NB4 (cell line): ENCODE results near the gene CNGA1.
"Not testable (repeated sequence)": the region's sequence is repeated elsewhere in the genome, so short reads cannot be mapped to it uniquely, and the experiment has no call there.

Experiments used
- DNase-seq: peaks from one replicate; pipeline ENCODE4 v3.0.0; 2010; ENCODE audit warnings: low read depth
- H3K4me3 ChIP-seq: one replicate; pipeline ENCODE4 v1.5.1; 2011; ENCODE audit warnings: mild to moderate bottlenecking, low read depth, low read length, moderate library complexity
- MYC ChIP-seq: IDR thresholded peaks from 2 replicates; pipeline ENCODE4 v1.6.1; 2011; ENCODE audit warnings: low read depth, low read length
- POLR2A ChIP-seq: IDR thresholded peaks from 2 replicates; pipeline ENCODE4 v1.6.1; 2011; ENCODE audit warnings: mild to moderate bottlenecking; ENCODE audit not compliant: insufficient read length; ENCODE audit errors: extremely low read depth
- TF ChIP-seq, protein P1 (sequence below): IDR thresholded peaks from 2 replicates; pipeline ENCODE4 v1.6.1; 2011; ENCODE audit warnings: low read depth, low read length
- TF ChIP-seq, protein P2 (sequence below): IDR thresholded peaks from one replicate; pipeline ENCODE4 v1.5.1; 2012; ENCODE audit warnings: low read depth, low read length

CNGA1 gene

GRCh38 chr4:48018112-48018511 is 1.6 kb upstream of the CNGA1 start:
- TF ChIP-seq MYC (no peak), POLR2A (no peak)
- TF ChIP-seq, protein P1, sequence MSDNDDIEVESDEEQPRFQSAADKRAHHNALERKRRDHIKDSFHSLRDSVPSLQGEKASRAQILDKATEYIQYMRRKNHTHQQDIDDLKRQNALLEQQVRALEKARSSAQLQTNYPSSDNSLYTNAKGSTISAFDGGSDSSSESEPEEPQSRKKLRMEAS = no peak
- TF ChIP-seq, protein P2, sequence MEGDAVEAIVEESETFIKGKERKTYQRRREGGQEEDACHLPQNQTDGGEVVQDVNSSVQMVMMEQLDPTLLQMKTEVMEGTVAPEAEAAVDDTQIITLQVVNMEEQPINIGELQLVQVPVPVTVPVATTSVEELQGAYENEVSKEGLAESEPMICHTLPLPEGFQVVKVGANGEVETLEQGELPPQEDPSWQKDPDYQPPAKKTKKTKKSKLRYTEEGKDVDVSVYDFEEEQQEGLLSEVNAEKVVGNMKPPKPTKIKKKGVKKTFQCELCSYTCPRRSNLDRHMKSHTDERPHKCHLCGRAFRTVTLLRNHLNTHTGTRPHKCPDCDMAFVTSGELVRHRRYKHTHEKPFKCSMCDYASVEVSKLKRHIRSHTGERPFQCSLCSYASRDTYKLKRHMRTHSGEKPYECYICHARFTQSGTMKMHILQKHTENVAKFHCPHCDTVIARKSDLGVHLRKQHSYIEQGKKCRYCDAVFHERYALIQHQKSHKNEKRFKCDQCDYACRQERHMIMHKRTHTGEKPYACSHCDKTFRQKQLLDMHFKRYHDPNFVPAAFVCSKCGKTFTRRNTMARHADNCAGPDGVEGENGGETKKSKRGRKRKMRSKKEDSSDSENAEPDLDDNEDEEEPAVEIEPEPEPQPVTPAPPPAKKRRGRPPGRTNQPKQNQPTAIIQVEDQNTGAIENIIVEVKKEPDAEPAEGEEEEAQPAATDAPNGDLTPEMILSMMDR = no peak
- H3K4me3 ChIP-seq = no peak overlapping the region
- DNase-seq = no peak

DNA sequence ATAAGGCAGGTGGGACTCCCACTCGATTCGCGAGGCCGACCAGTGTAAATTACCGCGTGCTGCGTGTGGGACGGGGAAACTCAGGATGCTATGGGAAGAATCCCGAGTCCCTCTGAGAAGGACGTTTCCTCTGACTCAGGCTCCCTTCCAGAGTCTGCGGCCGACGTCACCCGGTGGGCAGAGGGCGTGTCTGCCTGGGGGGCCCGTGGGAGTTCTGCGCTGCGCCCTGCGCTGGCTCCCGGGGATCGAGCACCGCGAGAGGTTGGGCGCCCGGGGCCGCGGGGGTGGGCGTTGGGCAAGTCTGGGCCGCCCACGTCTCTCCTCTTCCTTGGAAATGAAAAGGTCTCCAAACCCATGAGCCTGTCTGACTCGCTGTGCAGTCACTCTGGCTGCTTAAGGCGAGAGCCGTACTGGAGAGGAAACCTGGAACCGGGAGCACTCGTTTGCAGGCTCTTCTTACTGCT is 659 bp upstream of the CNGA1 start:
- TF ChIP-seq, protein P1 = no peak
- no peak for TF ChIP-seq MYC
- peak; percentile 32 for DNase-seq
- H3K4me3 ChIP-seq = peak overlapping the region; percentile 42

- TF ChIP-seq POLR2A = no peak
- TF ChIP-seq MYC = no peak
- TF ChIP-seq, protein P1 = no peak
- H3K4me3 ChIP-seq = no peak overlapping the region
- DNase-seq = no peak
These were observed 803 bp downstream of the CNGA1 start for GRCh38 chr4:48015678-48016077.

- TF ChIP-seq POLR2A (no peak), MYC (no peak)
- TF ChIP-seq, protein P2 = no peak
- TF ChIP-seq, protein P1 = no peak
- H3K4me3 ChIP-seq = no peak overlapping the region
- DNase-seq = no peak
These were observed 1.3 kb downstream of the CNGA1 start for GRCh38 chr4:48015216-48015615.

- no peak for DNase-seq
- TF ChIP-seq, protein P2 = no peak
- TF ChIP-seq, protein P1 = no peak
- TF ChIP-seq POLR2A (no peak), MYC (no peak)
- H3K4me3 ChIP-seq = no peak overlapping the region
These were observed 3.7 kb downstream of the CNGA1 start for GRCh38 chr4:48012824-48013223.

DNA sequence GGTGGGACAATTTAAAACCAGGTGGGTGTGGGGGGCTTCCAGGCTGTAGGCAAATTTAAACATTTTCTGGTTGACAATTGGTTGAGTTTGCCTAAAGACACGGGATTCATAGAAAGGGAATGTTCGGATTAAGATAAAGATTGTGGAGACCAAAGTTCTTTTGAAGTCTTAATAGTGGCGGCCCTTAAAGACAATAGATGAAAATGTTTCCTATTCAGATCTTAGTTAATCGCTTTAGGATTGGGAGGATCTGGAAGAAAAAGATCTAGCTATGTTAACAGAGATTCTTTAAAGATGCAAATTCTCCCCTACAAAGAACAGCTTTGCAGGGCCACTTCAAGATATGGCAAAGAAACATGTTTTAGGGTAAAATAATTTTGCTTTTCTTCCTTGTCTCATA is 4.8 kb downstream of the CNGA1 start:
- H3K4me3 ChIP-seq = no peak overlapping the region
- DNase-seq = no peak
- TF ChIP-seq, protein P2 = no peak
- TF ChIP-seq POLR2A = no peak
- no peak for TF ChIP-seq MYC
- TF ChIP-seq, protein P1 = no peak

DNA sequence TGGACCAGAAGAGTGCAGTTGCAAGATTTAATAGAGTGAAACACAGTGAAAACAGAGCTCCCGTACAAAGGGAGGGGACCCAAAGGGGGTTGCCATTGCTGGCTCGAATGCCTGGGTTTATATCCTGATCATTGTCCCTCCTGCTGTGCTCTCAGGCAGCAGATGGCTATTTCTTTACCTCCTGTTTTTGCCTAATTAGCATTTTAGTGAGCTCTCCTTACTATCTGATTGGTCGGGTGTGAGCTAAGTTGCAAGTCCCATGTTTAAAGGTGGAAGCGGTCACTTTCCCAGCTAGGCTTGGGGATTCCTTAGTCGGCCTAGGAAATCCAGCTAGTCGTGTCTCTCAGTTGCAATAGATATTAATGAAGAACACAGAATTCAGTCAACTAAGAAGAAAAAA is 5.6 kb downstream of the CNGA1 start:
- DNase-seq, H3K4me3 ChIP-seq: not testable (repeated sequence)
